DOHH2 (cell line): Measurements from ENCODE around the gene DYNLT2B.

Experiments
- CTCF ChIP-seq: fragments of 200-600 bp; sonication (generic); IDR thresholded peaks from one replicate; pipeline ENCODE4 v1.5.1; 2014; ENCODE audit warnings: antibody characterized with exemption, mild to moderate bottlenecking, low read depth, low read length; ENCODE audit not compliant: poor library complexity, severe bottlenecking
- EZH2phosphoT487 ChIP-seq: fragments of 200-600 bp; sonication (generic); IDR thresholded peaks from 2 replicates; pipeline ENCODE4 v1.6.1; 2017; ENCODE audit warnings: borderline replicate concordance, mild to moderate bottlenecking, antibody characterized with exemption, low read length, moderate library complexity, mixed read lengths

DNA sequence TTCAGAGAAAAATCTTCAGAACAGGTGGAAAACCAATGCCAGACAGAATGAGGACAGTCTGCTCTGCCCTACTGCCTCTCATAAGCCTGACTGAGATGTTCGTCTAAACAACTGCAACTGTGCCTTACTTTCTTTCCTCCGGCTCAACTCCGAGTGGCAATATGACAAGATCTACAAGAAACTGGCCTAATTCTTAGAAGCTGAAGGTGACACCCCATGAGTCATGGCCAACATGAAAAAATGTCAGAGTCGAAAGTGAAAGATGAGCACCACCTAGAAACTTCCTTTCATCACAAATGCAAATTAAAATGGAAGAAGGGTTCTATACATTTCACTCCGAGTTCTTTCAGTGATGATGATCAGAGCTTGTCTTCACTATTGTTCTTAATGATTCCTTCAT is 43.5 kb downstream of the DYNLT2B start:
- no peak for TF ChIP-seq CTCF
- no peak for TF ChIP-seq EZH2phosphoT487
